Astrocyte (in vitro differentiated cells and primary cell): Measurements from ENCODE around the gene EPHA6. TPM values are rescaled to one million over a fixed set of nuclear protein-coding genes. Genes with fewer than 3 reads are reported as not detected.

ENCODE experiments used
- DNase-seq: peaks from one replicate; pipeline ENCODE4 v3.0.0-alpha.2; 2010; ENCODE audit warnings: low read depth
- FAIRE-seq: peaks from 2 replicates; lab custom pipeline; 2011; peaks lifted over from hg19 to GRCh38; lab: Jason Lieb, UNC
- H2AFZ ChIP-seq: 2 replicates; pipeline ENCODE4 v1.6.0; 2012; ENCODE audit warnings: low read depth, low read length, inconsistent platforms
- H3K27ac ChIP-seq: 2 replicates; pipeline ENCODE4 v1.5.1; 2011; ENCODE audit warnings: low read depth, low read length, inconsistent platforms
- H3K27me3 ChIP-seq: 2 replicates; pipeline ENCODE4 v1.6.0; 2011; ENCODE audit warnings: low read length, inconsistent platforms; ENCODE audit not compliant: insufficient read depth
- H3K36me3 ChIP-seq: 2 replicates; pipeline ENCODE4 v1.5.1; 2011; ENCODE audit warnings: low read length, inconsistent platforms; ENCODE audit not compliant: insufficient read depth
- H3K4me1 ChIP-seq: 2 replicates; pipeline ENCODE4 v1.5.1; 2011; ENCODE audit warnings: low read length, inconsistent platforms; ENCODE audit not compliant: insufficient read depth
- H3K4me2 ChIP-seq: 2 replicates; pipeline ENCODE4 v1.6.0; 2012; ENCODE audit warnings: low read length, inconsistent platforms
- H3K4me3 ChIP-seq: 2 replicates; pipeline ENCODE4 v1.5.1; 2011; ENCODE audit warnings: low read depth, mild to moderate bottlenecking, low read length, inconsistent platforms; ENCODE audit not compliant: insufficient read depth
- H3K79me2 ChIP-seq: 2 replicates; pipeline ENCODE4 v1.6.0; 2012; ENCODE audit warnings: mild to moderate bottlenecking, low read length, inconsistent platforms; ENCODE audit not compliant: insufficient read depth
- H3K9ac ChIP-seq: 2 replicates; pipeline ENCODE4 v1.6.0; 2012; ENCODE audit warnings: mild to moderate bottlenecking, low read length, inconsistent platforms
- H3K9me3 ChIP-seq: 2 replicates; pipeline ENCODE4 v1.5.1; 2012; ENCODE audit warnings: low read depth, mild to moderate bottlenecking, low read length, inconsistent platforms; ENCODE audit not compliant: insufficient read depth
- H4K20me1 ChIP-seq: 2 replicates; pipeline ENCODE4 v1.6.0; 2012; ENCODE audit warnings: low read length, inconsistent platforms; ENCODE audit not compliant: insufficient read depth
- H3K27ac Mint-ChIP-seq: one replicate; pipeline ENCODE4 v1.8.0; 2021; ENCODE audit warnings: mild to moderate bottlenecking, mixed read lengths; ENCODE audit not compliant: unreplicated experiment
- H3K27me3 Mint-ChIP-seq: one replicate; pipeline ENCODE4 v1.8.0; 2021; ENCODE audit warnings: low read depth, mixed read lengths; ENCODE audit not compliant: unreplicated experiment
- H3K36me3 Mint-ChIP-seq: one replicate; pipeline ENCODE4 v1.8.0; 2021; ENCODE audit warnings: low read depth, mixed read lengths; ENCODE audit not compliant: unreplicated experiment
- H3K4me1 Mint-ChIP-seq: one replicate; pipeline ENCODE4 v1.8.0; 2021; ENCODE audit warnings: low read depth, mixed read lengths; ENCODE audit not compliant: unreplicated experiment
- H3K4me3 Mint-ChIP-seq: one replicate; pipeline ENCODE4 v1.8.0; 2021; ENCODE audit warnings: mild to moderate bottlenecking, moderate library complexity, mixed read lengths; ENCODE audit not compliant: unreplicated experiment
- H3K9me3 Mint-ChIP-seq: one replicate; pipeline ENCODE4 v1.8.0; 2021; ENCODE audit warnings: mild to moderate bottlenecking, mixed read lengths; ENCODE audit not compliant: unreplicated experiment
- CTCF ChIP-seq: IDR thresholded peaks from 2 replicates; pipeline ENCODE4 v1.5.1; 2011; ENCODE audit warnings: low read depth, mild to moderate bottlenecking, inconsistent platforms, low read length, moderate library complexity; ENCODE audit not compliant: insufficient read depth
- EZH2 ChIP-seq: IDR thresholded peaks from 2 replicates; pipeline ENCODE4 v1.6.1; 2012; ENCODE audit warnings: mild to moderate bottlenecking, low read length, inconsistent platforms; ENCODE audit not compliant: insufficient read depth
- total RNA-seq: library from RNA; stranded (reverse); gene quantifications from 2 replicates; pipeline ENCODE4 v1.2.1, GENCODE V29; 2021

Gene EPHA6
- total RNA-seq, 1 donor from 2014 or later = 1.7 TPM

DNA sequence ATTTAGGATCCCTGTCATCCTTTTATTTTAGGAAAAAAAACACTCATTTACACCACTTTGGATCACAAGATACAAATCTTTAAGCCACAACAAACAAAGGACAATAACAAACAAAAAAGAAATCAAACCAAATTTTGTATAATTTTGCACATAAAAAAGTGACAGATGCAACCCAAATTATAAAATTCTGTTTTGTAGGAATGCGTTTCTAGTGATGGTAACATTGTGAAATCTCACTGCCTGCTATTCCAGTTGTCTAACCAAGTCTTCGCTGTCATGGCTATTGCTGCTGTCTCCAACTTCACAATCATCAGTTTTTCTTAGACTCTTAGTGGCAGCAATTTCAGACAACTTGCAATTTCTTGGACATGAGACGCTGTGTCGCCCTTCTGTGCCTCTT is 891.8 kb downstream of the EPHA6 start:
- H3K27ac Mint-ChIP-seq = no peak overlapping the region
- no peaks in the 10 kb centered on the region for H3K4me1 ChIP-seq
- no peak overlapping the region for H3K27ac ChIP-seq
- TF ChIP-seq EZH2 = no peak
- TF ChIP-seq CTCF = no peak
- H3K4me2 ChIP-seq = no peak overlapping the region
- no peaks in the 10 kb centered on the region for H3K36me3 Mint-ChIP-seq
- no peaks in the 10 kb centered on the region for H3K9me3 ChIP-seq
- no peak for FAIRE-seq
- no peak overlapping the region for H3K9ac ChIP-seq
- no peaks in the 10 kb centered on the region for H4K20me1 ChIP-seq
- peaks cover 2% of the 10 kb centered on the region for H3K9me3 Mint-ChIP-seq
- H3K79me2 ChIP-seq = no peaks in the 10 kb centered on the region
- no peak overlapping the region for H3K4me3 ChIP-seq
- no peaks in the 10 kb centered on the region for H3K36me3 ChIP-seq
- no peaks in the 10 kb centered on the region for H3K27me3 ChIP-seq
- H3K27me3 Mint-ChIP-seq = no peaks in the 10 kb centered on the region
- H2AFZ ChIP-seq = no peak overlapping the region
- peaks cover 2% of the 10 kb centered on the region for H3K4me1 Mint-ChIP-seq
- H3K4me3 Mint-ChIP-seq = no peak overlapping the region
- no peak for DNase-seq

- Mint-ChIP-seq H3K27me3 (no peaks in the 10 kb centered on the region), H3K4me1 (no peaks in the 10 kb centered on the region), H3K27ac (no peak overlapping the region), H3K4me3 (no peak overlapping the region), H3K36me3 (no peaks in the 10 kb centered on the region), H3K9me3 (peaks cover 2% of the 10 kb centered on the region)
- Histone ChIP-seq H3K9me3 (no peaks in the 10 kb centered on the region), H4K20me1 (no peaks in the 10 kb centered on the region), H3K4me1 (no peaks in the 10 kb centered on the region), H3K27ac (no peak overlapping the region), H3K4me3 (no peak overlapping the region), H2AFZ (no peak overlapping the region), H3K4me2 (no peak overlapping the region), H3K9ac (no peak overlapping the region), H3K36me3 (no peaks in the 10 kb centered on the region), H3K27me3 (no peaks in the 10 kb centered on the region), H3K79me2 (no peaks in the 10 kb centered on the region)
- no peak for TF ChIP-seq EZH2
- TF ChIP-seq CTCF = no peak
- DNase-seq (no peak), FAIRE-seq (no peak)
Measured at GRCh38 chr3:97711654-97712053, 897.3 kb downstream of the EPHA6 start.

GRCh38 chr3:97712919-97713318 is 898.5 kb downstream of the EPHA6 start:
- Mint-ChIP-seq H3K4me1 (no peaks in the 10 kb centered on the region), H3K27me3 (no peaks in the 10 kb centered on the region), H3K27ac (no peak overlapping the region), H3K9me3 (peaks cover 2% of the 10 kb centered on the region), H3K36me3 (no peaks in the 10 kb centered on the region), H3K4me3 (no peak overlapping the region)
- H2AFZ ChIP-seq = no peak overlapping the region
- no peak overlapping the region for H3K9ac ChIP-seq
- H3K4me2 ChIP-seq = no peak overlapping the region
- TF ChIP-seq CTCF = no peak
- TF ChIP-seq EZH2 = no peak
- no peak for DNase-seq
- no peaks in the 10 kb centered on the region for H3K79me2 ChIP-seq
- H3K4me3 ChIP-seq = no peak overlapping the region
- no peak overlapping the region for H3K27ac ChIP-seq
- no peak for FAIRE-seq
- H3K27me3 ChIP-seq = no peaks in the 10 kb centered on the region
- no peaks in the 10 kb centered on the region for H3K4me1 ChIP-seq
- no peaks in the 10 kb centered on the region for H4K20me1 ChIP-seq
- no peaks in the 10 kb centered on the region for H3K36me3 ChIP-seq
- H3K9me3 ChIP-seq = no peaks in the 10 kb centered on the region
